SK-N-SH treated with all-trans-retinoic acid at 6 μM for 48 hours (cell line): Measurements from ENCODE around the gene LMBR1.

Experiments
- ATAC-seq: fragments of 200-7000 bp; cut with Tn5 transposase; 3 replicates; pipeline ENCODE4 v1.9.1; 2020; ENCODE audit warnings: mild to moderate bottlenecking, moderate library complexity
- ARNTL ChIP-seq: fragments of 450-650 bp; formaldehyde crosslinking; IDR thresholded peaks from 2 replicates; pipeline ENCODE4 v1.5.0; 2020; ENCODE audit warnings: low read depth, mild to moderate bottlenecking, moderate library complexity, borderline replicate concordance
- BACH2 ChIP-seq: fragments of 250-450 bp; sonication (Bioruptor Pico); IDR thresholded peaks from 2 replicates; pipeline ENCODE4 v1.9.0; 2021; ENCODE audit warnings: mild to moderate bottlenecking, borderline replicate concordance
- CSDC2 ChIP-seq: fragments of 250-450 bp; sonication (Bioruptor Pico); IDR thresholded peaks from 2 replicates; pipeline ENCODE4 v1.5.0; 2020; ENCODE audit warnings: mild to moderate bottlenecking, moderate library complexity
- ESRRG ChIP-seq: fragments of 250-450 bp; sonication (Bioruptor Pico); IDR thresholded peaks from 2 replicates; pipeline ENCODE4 v1.6.1; 2021; ENCODE audit warnings: mild to moderate bottlenecking
- ISL1 ChIP-seq: fragments of 250-450 bp; sonication (Bioruptor Pico); IDR thresholded peaks from 2 replicates; pipeline ENCODE4 v2.1.2; 2022; ENCODE audit warnings: mild to moderate bottlenecking, moderate library complexity
- OSR1 ChIP-seq: fragments of 250-450 bp; sonication (Bioruptor Pico); IDR thresholded peaks from 2 replicates; pipeline ENCODE4 v1.8.0; 2022; ENCODE audit warnings: moderate library complexity, mild to moderate bottlenecking, inconsistent platforms
- PPARA ChIP-seq: fragments of 250-450 bp; sonication (Bioruptor Pico); IDR thresholded peaks from 2 replicates; pipeline ENCODE4 v1.5.0; 2020; ENCODE audit warnings: mild to moderate bottlenecking, borderline replicate concordance
- RARB ChIP-seq: fragments of 250-450 bp; sonication (Bioruptor Pico); IDR thresholded peaks from 2 replicates; pipeline ENCODE4 v1.8.0; 2021; ENCODE audit warnings: mild to moderate bottlenecking, moderate library complexity
- SNAI2 ChIP-seq: fragments of 250-450 bp; sonication (Bioruptor Pico); IDR thresholded peaks from 2 replicates; pipeline ENCODE4 v1.5.0; 2020; ENCODE audit warnings: mild to moderate bottlenecking, moderate library complexity
- TCF4 ChIP-seq: fragments of 250-450 bp; sonication (Bioruptor Pico); IDR thresholded peaks from 2 replicates; pipeline ENCODE4 v1.8.0; 2021; ENCODE audit warnings: mild to moderate bottlenecking, moderate library complexity, borderline replicate concordance
- ZFP3 ChIP-seq: fragments of 250-450 bp; sonication (Bioruptor Pico); IDR thresholded peaks from 2 replicates; pipeline ENCODE4 v1.5.0; 2020; ENCODE audit warnings: mild to moderate bottlenecking, moderate library complexity
- ZNF565 ChIP-seq: fragments of 450-650 bp; formaldehyde crosslinking; conservative IDR thresholded peaks from 2 replicates; pipeline ENCODE4 v1.5.0; 2020; ENCODE audit warnings: low read depth, mild to moderate bottlenecking, moderate library complexity
- ZNF70 ChIP-seq: fragments of 450-650 bp; formaldehyde crosslinking; IDR thresholded peaks from 2 replicates; pipeline ENCODE4 v1.5.0; 2020; ENCODE audit warnings: mild to moderate bottlenecking, moderate library complexity
- ZNF8 ChIP-seq: fragments of 450-650 bp; formaldehyde crosslinking; IDR thresholded peaks from 2 replicates; pipeline ENCODE4 v1.5.0; 2020; ENCODE audit warnings: mild to moderate bottlenecking, moderate library complexity
- TF ChIP-seq, protein P1 (sequence below): fragments of 250-450 bp; sonication (Bioruptor Pico); IDR thresholded peaks from 2 replicates; pipeline ENCODE4 v1.5.1; 2021; ENCODE audit warnings: mild to moderate bottlenecking, moderate library complexity
- TF ChIP-seq, protein P2 (sequence below): fragments of 250-450 bp; sonication (Bioruptor Pico); IDR thresholded peaks from 2 replicates; pipeline ENCODE4 v1.5.0; 2020; ENCODE audit warnings: mild to moderate bottlenecking, moderate library complexity
- TF ChIP-seq, protein P3 (sequence below): fragments of 250-450 bp; sonication (Bioruptor Pico); IDR thresholded peaks from 2 replicates; pipeline ENCODE4 v1.8.0; 2021; ENCODE audit warnings: low read depth, mild to moderate bottlenecking, moderate library complexity, borderline replicate concordance
- TF ChIP-seq, protein P4 (sequence below): fragments of 250-450 bp; sonication (Bioruptor Pico); IDR thresholded peaks from 2 replicates; pipeline ENCODE4 v1.5.1; 2020; ENCODE audit warnings: low read depth, mild to moderate bottlenecking, moderate library complexity

The LMBR1 gene

DNA sequence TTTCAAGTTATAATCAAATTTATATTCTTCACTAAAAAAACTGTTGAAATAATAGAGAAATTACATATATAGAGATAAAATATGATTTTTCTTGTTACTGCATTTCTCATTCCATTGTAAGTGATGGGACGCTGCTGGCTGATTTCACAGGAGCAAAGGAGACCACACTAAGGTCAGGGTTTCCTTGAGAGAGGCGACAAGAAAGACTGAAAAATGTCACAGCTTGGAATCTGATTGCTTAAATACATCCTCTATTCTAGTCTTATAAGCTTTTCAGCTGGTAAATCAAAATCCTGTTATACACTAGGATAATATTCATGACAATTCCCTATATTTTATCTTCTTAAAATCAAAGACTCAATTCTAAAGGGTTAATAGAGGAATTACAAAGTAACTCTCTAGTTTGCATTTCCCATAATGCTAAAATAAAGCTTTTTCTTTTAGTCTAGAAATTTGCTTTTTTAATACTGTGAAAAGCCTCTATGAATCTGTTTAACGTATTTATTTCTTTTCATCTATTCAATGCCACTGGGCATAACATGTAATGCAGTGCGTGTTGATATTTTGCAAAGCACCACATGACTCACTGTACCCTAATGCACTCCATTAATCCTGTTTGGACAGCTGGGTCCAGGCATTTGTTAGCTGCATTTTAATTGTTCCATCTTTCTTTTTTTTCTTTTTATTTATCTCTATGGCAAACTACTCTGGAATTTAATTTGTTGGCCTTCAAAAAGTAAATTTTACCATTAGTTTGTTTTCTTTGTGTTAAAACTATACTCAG, 170.7 kb downstream of the LMBR1 start:
- peak; percentile 98 for ATAC-seq
- TF ChIP-seq ZNF70: 0 out of 2 replicates have a peak, but pooled peaks have one; percentile 10
- TF ChIP-seq TCF4 (CRISPR knock-in tag): peak; percentile 80
- TF ChIP-seq CSDC2 (CRISPR knock-in tag): no peak
- TF ChIP-seq RARB (CRISPR knock-in tag): no peak
- TF ChIP-seq SNAI2 (CRISPR knock-in tag): peak; percentile 45; the same call in 1 of the 2 replicates
- TF ChIP-seq, protein P1, sequence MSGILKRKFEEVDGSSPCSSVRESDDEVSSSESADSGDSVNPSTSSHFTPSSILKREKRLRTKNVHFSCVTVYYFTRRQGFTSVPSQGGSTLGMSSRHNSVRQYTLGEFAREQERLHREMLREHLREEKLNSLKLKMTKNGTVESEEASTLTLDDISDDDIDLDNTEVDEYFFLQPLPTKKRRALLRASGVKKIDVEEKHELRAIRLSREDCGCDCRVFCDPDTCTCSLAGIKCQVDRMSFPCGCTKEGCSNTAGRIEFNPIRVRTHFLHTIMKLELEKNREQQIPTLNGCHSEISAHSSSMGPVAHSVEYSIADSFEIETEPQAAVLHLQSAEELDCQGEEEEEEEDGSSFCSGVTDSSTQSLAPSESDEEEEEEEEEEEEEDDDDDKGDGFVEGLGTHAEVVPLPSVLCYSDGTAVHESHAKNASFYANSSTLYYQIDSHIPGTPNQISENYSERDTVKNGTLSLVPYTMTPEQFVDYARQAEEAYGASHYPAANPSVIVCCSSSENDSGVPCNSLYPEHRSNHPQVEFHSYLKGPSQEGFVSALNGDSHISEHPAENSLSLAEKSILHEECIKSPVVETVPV (CRISPR knock-in tag): 0 out of 2 replicates have a peak, but pooled peaks have one; percentile 25
- TF ChIP-seq, protein P2, sequence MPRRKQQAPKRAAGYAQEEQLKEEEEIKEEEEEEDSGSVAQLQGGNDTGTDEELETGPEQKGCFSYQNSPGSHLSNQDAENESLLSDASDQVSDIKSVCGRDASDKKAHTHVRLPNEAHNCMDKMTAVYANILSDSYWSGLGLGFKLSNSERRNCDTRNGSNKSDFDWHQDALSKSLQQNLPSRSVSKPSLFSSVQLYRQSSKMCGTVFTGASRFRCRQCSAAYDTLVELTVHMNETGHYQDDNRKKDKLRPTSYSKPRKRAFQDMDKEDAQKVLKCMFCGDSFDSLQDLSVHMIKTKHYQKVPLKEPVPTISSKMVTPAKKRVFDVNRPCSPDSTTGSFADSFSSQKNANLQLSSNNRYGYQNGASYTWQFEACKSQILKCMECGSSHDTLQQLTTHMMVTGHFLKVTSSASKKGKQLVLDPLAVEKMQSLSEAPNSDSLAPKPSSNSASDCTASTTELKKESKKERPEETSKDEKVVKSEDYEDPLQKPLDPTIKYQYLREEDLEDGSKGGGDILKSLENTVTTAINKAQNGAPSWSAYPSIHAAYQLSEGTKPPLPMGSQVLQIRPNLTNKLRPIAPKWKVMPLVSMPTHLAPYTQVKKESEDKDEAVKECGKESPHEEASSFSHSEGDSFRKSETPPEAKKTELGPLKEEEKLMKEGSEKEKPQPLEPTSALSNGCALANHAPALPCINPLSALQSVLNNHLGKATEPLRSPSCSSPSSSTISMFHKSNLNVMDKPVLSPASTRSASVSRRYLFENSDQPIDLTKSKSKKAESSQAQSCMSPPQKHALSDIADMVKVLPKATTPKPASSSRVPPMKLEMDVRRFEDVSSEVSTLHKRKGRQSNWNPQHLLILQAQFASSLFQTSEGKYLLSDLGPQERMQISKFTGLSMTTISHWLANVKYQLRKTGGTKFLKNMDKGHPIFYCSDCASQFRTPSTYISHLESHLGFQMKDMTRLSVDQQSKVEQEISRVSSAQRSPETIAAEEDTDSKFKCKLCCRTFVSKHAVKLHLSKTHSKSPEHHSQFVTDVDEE: 0 out of 2 replicates have a peak, but pooled peaks have one; percentile 12
- peak; percentile 91 for TF ChIP-seq ISL1 (CRISPR knock-in tag)

DNA sequence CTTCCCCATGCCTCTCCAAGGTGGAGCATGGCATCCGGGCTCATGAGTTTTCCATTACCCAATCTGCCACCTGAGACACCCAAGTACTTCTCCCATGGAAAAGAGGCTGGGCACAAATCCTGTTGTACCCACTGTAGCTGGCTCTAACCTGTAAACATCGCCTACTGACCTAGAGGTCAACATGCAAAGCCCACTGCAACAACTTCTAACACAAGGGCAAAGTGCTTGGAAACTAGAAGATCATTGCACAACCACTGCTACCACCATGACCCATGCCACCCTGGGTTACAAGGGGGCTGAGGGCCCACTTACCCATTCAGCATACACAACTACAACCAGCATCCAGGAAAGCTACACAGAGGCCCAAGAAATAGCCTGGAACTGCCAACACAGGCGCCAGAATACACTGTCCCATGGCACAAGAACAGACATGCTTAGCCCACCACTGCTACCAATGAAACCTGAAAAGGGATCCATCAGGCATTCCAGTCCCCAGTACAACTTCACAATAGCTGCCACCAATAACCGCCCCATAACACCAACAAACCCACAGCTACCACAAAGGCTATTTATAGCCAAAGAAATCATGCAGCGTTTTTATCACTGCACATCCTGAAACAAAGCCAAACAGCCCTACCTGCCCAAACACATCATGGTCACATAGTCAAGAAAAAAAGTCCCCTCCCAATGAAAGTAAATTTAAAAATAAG, 189.1 kb downstream of the LMBR1 start:
- TF ChIP-seq TCF4 (CRISPR knock-in tag) (no peak), OSR1 (CRISPR knock-in tag) (no peak), ESRRG (no peak), ZFP3 (CRISPR knock-in tag) (no peak), ARNTL (CRISPR knock-in tag) (no peak), ISL1 (CRISPR knock-in tag) (no peak), PPARA (CRISPR knock-in tag) (no peak), BACH2 (CRISPR knock-in tag) (no peak), ZNF565 (CRISPR knock-in tag) (no peak), ZNF8 (CRISPR knock-in tag) (no peak)
- TF ChIP-seq, protein P1 (CRISPR knock-in tag): no peak
- TF ChIP-seq, protein P3, sequence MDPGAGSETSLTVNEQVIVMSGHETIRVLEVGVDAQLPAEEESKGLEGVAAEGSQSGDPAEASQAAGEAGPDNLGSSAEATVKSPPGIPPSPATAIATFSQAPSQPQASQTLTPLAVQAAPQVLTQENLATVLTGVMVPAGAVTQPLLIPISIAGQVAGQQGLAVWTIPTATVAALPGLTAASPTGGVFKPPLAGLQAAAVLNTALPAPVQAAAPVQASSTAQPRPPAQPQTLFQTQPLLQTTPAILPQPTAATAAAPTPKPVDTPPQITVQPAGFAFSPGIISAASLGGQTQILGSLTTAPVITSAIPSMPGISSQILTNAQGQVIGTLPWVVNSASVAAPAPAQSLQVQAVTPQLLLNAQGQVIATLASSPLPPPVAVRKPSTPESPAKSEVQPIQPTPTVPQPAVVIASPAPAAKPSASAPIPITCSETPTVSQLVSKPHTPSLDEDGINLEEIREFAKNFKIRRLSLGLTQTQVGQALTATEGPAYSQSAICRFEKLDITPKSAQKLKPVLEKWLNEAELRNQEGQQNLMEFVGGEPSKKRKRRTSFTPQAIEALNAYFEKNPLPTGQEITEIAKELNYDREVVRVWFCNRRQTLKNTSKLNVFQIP (CRISPR knock-in tag): no peak
- TF ChIP-seq, protein P4, sequence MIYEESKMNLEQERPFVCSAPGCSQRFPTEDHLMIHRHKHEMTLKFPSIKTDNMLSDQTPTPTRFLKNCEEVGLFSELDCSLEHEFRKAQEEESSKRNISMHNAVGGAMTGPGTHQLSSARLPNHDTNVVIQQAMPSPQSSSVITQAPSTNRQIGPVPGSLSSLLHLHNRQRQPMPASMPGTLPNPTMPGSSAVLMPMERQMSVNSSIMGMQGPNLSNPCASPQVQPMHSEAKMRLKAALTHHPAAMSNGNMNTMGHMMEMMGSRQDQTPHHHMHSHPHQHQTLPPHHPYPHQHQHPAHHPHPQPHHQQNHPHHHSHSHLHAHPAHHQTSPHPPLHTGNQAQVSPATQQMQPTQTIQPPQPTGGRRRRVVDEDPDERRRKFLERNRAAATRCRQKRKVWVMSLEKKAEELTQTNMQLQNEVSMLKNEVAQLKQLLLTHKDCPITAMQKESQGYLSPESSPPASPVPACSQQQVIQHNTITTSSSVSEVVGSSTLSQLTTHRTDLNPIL: no peak
- TF ChIP-seq, all 23 proteins: peak for 0
- ATAC-seq: no peak

DNA sequence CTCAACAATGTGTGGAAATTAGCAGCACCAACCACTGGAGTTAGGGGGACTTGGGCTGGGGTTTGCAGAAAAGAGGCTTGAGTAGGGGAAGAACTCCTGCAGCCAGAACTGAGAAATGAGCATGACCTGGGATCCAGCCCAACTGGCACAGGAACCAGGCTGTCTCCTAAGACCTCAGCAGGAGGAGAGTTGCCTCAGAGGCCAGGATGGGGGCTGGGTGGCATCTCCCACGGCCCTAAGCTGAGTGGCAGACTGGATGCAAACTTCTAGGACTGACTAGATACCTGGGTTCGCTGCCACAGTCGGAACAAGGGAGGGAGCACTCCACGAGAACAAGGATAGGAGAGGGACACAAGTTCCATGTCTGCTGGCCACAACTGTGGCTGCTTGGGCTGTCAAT, 189.8 kb downstream of the LMBR1 start:
- ATAC-seq: no peak

More for the DNA sequence above, 189.8 kb downstream of the LMBR1 start:
- TF ChIP-seq ISL1 (CRISPR knock-in tag): no peak
- TF ChIP-seq OSR1 (CRISPR knock-in tag): no peak
- TF ChIP-seq, protein P1 (CRISPR knock-in tag): no peak
- no peak for TF ChIP-seq SNAI2 (CRISPR knock-in tag)
- no peak for TF ChIP-seq ZNF8 (CRISPR knock-in tag)
- TF ChIP-seq, protein P3 (CRISPR knock-in tag): no peak
- no peak for TF ChIP-seq ZNF70
- TF ChIP-seq, protein P2: no peak
- TF ChIP-seq TCF4 (CRISPR knock-in tag): no peak
- TF ChIP-seq PPARA (CRISPR knock-in tag): no peak
